ACC112 (cell line): Measurements from ENCODE around the gene EZR.

Experiments used
- H2AFZ ChIP-seq: fragments of 200-600 bp; sonication (generic); one replicate; pipeline ENCODE4 v1.6.0; 2017; ENCODE audit warnings: antibody characterized with exemption, low read length; ENCODE audit not compliant: unreplicated experiment
- H3K27ac ChIP-seq: fragments of 200-600 bp; sonication (generic); 2 replicates; pipeline ENCODE4 v1.5.1; 2014; ENCODE audit warnings: low read depth, mild to moderate bottlenecking, antibody characterized with exemption, low read length, moderate library complexity
- H3K27me3 ChIP-seq: fragments of 200-600 bp; sonication (generic); 2 replicates; pipeline ENCODE4 v1.6.1; 2014; ENCODE audit warnings: mild to moderate bottlenecking, antibody characterized with exemption, low read length, moderate library complexity, mixed read lengths; ENCODE audit not compliant: insufficient read depth
- H3K36me3 ChIP-seq: fragments of 200-600 bp; sonication (generic); 2 replicates; pipeline ENCODE4 v1.6.1; 2016; ENCODE audit warnings: mild to moderate bottlenecking, antibody characterized with exemption, low read length, moderate library complexity, mixed read lengths; ENCODE audit not compliant: insufficient read depth
- H3K4me1 ChIP-seq: fragments of 200-600 bp; sonication (generic); one replicate; pipeline ENCODE4 v1.6.1; 2016; ENCODE audit warnings: low read length, mixed read lengths; ENCODE audit not compliant: insufficient read depth, unreplicated experiment, control insufficient read depth
- H3K4me3 ChIP-seq: fragments of 200-600 bp; sonication (generic); 2 replicates; pipeline ENCODE4 v1.5.1; 2014; ENCODE audit warnings: mild to moderate bottlenecking, low read depth, low read length
- H3K79me2 ChIP-seq: fragments of 200-600 bp; sonication (generic); one replicate; pipeline ENCODE4 v1.6.0; 2016; ENCODE audit warnings: low read length; ENCODE audit not compliant: control insufficient read depth, unreplicated experiment, insufficient read depth

EZR gene

DNA sequence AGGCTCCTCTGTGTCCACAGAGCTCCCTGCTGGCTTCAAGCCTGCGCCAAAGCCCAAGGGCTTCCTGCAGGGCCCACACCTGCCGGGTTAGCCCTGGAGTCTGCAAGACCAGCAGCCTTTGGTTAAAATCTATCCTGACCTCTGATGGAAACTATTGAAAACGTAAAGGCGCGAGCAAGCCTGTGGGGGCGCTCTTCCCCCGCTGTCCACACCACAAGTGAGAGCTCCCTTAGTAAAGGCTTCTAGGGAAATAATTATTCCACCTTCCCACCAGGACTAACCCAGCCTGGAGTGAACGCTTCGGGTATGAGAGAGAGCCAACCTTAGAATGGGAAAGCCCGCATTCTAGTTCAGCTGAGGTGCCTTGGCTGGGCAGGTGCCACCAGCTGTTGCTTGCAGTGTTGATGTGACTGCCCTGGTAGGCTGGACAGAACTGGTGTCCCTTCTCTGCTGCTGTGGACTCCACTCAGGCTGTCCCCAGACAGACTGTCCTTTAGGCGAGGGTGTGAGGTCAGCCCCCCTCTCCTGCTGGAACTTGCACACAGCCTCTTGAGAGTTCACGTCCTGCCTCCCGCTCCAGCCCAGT is 100.6 kb downstream of the EZR start:
- Histone ChIP-seq H3K4me1 (peaks cover 10% of the 10 kb centered on the region), H3K79me2 (no peaks in the 10 kb centered on the region), H3K27me3 (no peaks in the 10 kb centered on the region), H2AFZ (no peak overlapping the region), H3K27ac (no peak overlapping the region), H3K36me3 (no peaks in the 10 kb centered on the region), H3K4me3 (no peak overlapping the region)

DNA sequence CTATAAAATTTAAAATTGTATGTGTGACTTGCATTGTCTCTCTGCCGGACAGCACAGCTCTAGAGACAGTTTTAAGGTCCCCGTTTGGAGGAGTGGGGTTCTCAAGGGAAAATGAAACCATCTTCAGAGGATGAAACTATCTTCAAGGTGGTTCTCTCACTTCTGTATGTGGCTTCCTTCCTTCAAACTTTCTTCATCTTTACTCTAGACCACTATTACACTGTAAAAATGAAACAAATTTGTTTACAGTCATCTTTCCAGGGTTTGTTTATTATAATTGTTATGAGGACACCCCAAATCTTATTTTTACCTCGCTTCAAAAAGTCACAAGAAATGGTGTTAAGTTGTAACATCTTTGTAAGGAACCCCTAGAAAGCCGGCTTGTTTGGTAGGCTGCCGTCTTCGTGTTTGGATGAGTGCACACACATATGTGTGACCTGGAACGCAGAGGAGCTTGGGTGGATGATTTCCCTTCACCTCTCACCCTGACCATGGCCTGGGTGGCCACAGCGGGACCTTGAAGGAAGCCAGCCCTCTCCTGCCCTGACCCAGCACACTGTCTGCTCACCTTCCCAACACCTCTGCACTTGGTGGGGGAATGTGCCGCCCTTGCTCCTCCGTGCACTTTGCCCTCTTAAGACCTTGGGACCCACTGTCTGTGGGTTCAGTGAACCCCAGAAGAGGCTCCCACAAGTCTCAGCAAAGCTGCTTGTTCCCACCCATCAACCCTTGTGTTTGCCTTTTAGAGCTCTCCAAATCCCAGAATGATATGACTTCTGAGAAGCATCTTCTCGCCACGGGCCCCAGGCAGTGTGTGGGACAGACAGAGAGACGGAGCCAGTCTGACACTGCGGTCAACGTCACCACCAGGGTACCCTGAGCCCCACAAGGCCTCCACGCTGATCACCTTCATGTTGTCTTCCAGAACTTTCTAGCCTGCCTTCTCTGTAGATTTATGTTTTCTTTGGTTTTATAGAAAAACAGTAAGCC is 101.5 kb downstream of the EZR start:
- H3K36me3 ChIP-seq, result no peaks in the 10 kb centered on the region
- peaks cover 10% of the 10 kb centered on the region for H3K4me1 ChIP-seq
- H3K79me2 ChIP-seq, result no peaks in the 10 kb centered on the region
- no peak overlapping the region for H2AFZ ChIP-seq
- no peak overlapping the region for H3K27ac ChIP-seq
- no peaks in the 10 kb centered on the region for H3K27me3 ChIP-seq
- no peak overlapping the region for H3K4me3 ChIP-seq
